GM18858 (cell line): Measurements from ENCODE around the gene ZBTB3.
"Not testable (repeated sequence)": the region's sequence is repeated elsewhere in the genome, so short reads cannot be mapped to it uniquely, and the experiment has no call there.

ENCODE experiments used
- ATAC-seq: cut with Tn5 transposase; IDR thresholded peaks from one replicate; pipeline ENCODE4 v1.9.1; 2021; ENCODE audit not compliant: unreplicated experiment

ZBTB3 gene

GRCh38 chr11:62757846-62758788 is 4.2 kb upstream of the ZBTB3 start:
- ATAC-seq = no peak

GRCh38 chr11:62755086-62755615 is 1.2 kb upstream of the ZBTB3 start:
- ATAC-seq = no peak

- no peak for ATAC-seq
Measured at GRCh38 chr11:62752994-62753735, 795 bp downstream of the ZBTB3 start.

GRCh38 chr11:62752177-62752785 is 1.7 kb downstream of the ZBTB3 start:
- ATAC-seq = no peak

- not testable (repeated sequence) for ATAC-seq
Measured at GRCh38 chr11:62749931-62750330, 4.0 kb downstream of the ZBTB3 start.

- ATAC-seq = no peak
Measured at GRCh38 chr11:62747475-62748160, 6.3 kb downstream of the ZBTB3 start.

- no peak for ATAC-seq
Measured at GRCh38 chr11:62737196-62737595, 16.8 kb downstream of the ZBTB3 start.

GRCh38 chr11:62732830-62733229 is 21.1 kb downstream of the ZBTB3 start:
- no peak for ATAC-seq

GRCh38 chr11:62730076-62730475 is 23.9 kb downstream of the ZBTB3 start:
- not testable (repeated sequence) for ATAC-seq

GRCh38 chr11:62728171-62728988 is 25.6 kb downstream of the ZBTB3 start, which contains the start of gene TTC9C:
Gene TTC9C, plus strand, starts transcription at chr11:62728486. Its CDS starts 363 bp downstream, at chr11:62728849.
- peak; percentile 1 for ATAC-seq

- ATAC-seq = peak; percentile 36
Measured at GRCh38 chr11:62727872-62728170, 26.1 kb downstream of the ZBTB3 start.

GRCh38 chr11:62727165-62727871 is 26.6 kb downstream of the ZBTB3 start, which contains the start of gene HNRNPUL2:
Gene HNRNPUL2, minus strand, starts transcription at chr11:62727457. Its CDS starts 301 bp downstream, at chr11:62727156.
- peak; percentile 45 for ATAC-seq

GRCh38 chr11:62726915-62727164 is 27.1 kb downstream of the ZBTB3 start:
- ATAC-seq = no peak

GRCh38 chr11:62726156-62726914 is 27.6 kb downstream of the ZBTB3 start:
- ATAC-seq = no peak

- ATAC-seq = no peak
Measured at GRCh38 chr11:62725646-62726045, 28.3 kb downstream of the ZBTB3 start.

GRCh38 chr11:62724171-62724570 is 29.8 kb downstream of the ZBTB3 start:
- ATAC-seq = no peak

GRCh38 chr11:62721994-62722393 is 32.0 kb downstream of the ZBTB3 start:
- ATAC-seq = no peak

- ATAC-seq = no peak
Measured at GRCh38 chr11:62719302-62719978, 34.5 kb downstream of the ZBTB3 start.
